Upper lobe of left lung (tissue), 6 donors: Measurements from ENCODE around the gene NXPE1. TPM values are rescaled to one million over a fixed set of nuclear protein-coding genes. Genes with fewer than 3 reads are reported as not detected.

Experiments used
- ATAC-seq, 2 donors: fragments of 200-7000 bp; cut with Tn5 transposase; one replicate each; pipeline ENCODE4 v1.9.1; 2022; ENCODE audit warnings: mild to moderate bottlenecking in 2 of 2, moderate library complexity in 2 of 2; ENCODE audit not compliant: low FRiP score in 2 of 2
- DNase-seq, 2 donors: peaks; one replicate each; pipeline ENCODE4 v3.0.0-alpha.2; 2019 to 2020
- H3K27ac ChIP-seq, 4 donors: fragments of 200-600 bp; sonication (generic); one replicate each; pipeline ENCODE4 v1.5.1; 2016 to 2019
- H3K27me3 ChIP-seq, 4 donors: fragments of 200-600 bp; sonication (generic); one replicate each; pipeline ENCODE4 v1.5.1; 2017 to 2019
- H3K36me3 ChIP-seq, 4 donors: fragments of 200-600 bp; sonication (generic); one replicate each; pipeline ENCODE4 v1.5.1; 2016 to 2019
- H3K4me1 ChIP-seq, 4 donors: fragments of 200-600 bp; sonication (generic); one replicate each; pipeline ENCODE4 v1.5.1; 2018 to 2019
- H3K4me3 ChIP-seq, 4 donors: fragments of 200-600 bp; sonication (generic); one replicate each; pipeline ENCODE4 v1.5.1; 2017 to 2019; ENCODE audit warnings: mild to moderate bottlenecking in 2 of 4, moderate library complexity in 1 of 4
- H3K9me3 ChIP-seq, 4 donors: fragments of 200-600 bp; sonication (generic); one replicate each; pipeline ENCODE4 v1.5.1; 2018 to 2019
- EP300 ChIP-seq, 4 donors: sonication (generic); formaldehyde crosslinking; IDR thresholded peaks; one replicate each; pipeline ENCODE4 v1.5.1; 2017; ENCODE audit warnings: antibody characterized with exemption in 4 of 4, control low read depth in 2 of 4
- POLR2A ChIP-seq, 4 donors: fragments of 450-650 bp; IDR thresholded peaks; one replicate each; pipeline ENCODE4 v1.5.1; 2016 to 2017; ENCODE audit warnings: antibody characterized with exemption in 4 of 4, mild to moderate bottlenecking in 2 of 4
- POLR2AphosphoS5 ChIP-seq, 2 donors: sonication (generic); formaldehyde crosslinking; IDR thresholded peaks; one replicate each; pipeline ENCODE4 v1.5.1; 2017; ENCODE audit warnings: antibody characterized with exemption in 2 of 2
- WGBS, 2 donors: methylation state at CpG; one replicate each; pipeline ENCODE4 v1.1.5; 2017 to 2018; 5-methylcytosine and 5-hydroxymethylcytosine counted together
- total RNA-seq, 6 donors: library from RNA; depleted of rRNA in 4 of 6; stranded (reverse); fragments of >200 nt in 4 of 6; gene quantifications; one replicate each; pipeline versions ENCODE4 v1.1.0 to v1.2.1, GENCODE V29; 2016 to 2021
- TF ChIP-seq, protein P1 (sequence below), 6 experiments: fragments of 450-650 bp in 4 of 6; fragments of 200-600 bp in 2 of 6; sonication (generic) in 2 of 6; IDR thresholded peaks; one replicate each; pipeline ENCODE4 v1.5.1; 2016 to 2019; ENCODE audit warnings: antibody characterized with exemption in 6 of 6
- donor health status: DM: no; HTN: no; CAD: no; lungs with moderate emphysema.
- donor health status: DM: no; HTN: yes; CAD: no; lungs with severe emphysema.

Gene NXPE1
- total RNA-seq, 6 donors from 2014 or later, result not detected

DNA sequence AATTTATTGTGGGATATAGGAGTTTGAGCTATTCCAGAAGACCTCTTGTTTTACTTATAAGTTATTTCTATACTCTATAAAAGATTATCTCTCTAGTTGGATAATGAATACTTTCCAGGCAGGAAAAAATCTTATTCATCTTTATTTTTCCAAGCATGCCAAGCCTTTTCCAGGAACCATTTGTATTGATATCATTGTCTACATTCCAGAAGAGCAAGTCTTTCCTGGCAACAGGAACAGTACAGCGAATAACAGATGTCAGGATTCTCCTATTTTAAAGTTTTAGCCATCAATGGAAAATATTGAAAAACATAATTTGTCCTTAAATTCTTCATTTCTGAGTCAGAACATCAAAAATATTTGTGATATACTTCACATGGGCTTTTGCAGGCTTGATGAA lies 5.2 kb upstream of the NXPE1 start:
- TF ChIP-seq POLR2A (IDR thresholded peaks at IDR 0.05) (no peak), EP300 (IDR thresholded peaks at IDR 0.05) (no peak), POLR2AphosphoS5 (IDR thresholded peaks at IDR 0.05) (no peak)
- TF ChIP-seq, protein P1, sequence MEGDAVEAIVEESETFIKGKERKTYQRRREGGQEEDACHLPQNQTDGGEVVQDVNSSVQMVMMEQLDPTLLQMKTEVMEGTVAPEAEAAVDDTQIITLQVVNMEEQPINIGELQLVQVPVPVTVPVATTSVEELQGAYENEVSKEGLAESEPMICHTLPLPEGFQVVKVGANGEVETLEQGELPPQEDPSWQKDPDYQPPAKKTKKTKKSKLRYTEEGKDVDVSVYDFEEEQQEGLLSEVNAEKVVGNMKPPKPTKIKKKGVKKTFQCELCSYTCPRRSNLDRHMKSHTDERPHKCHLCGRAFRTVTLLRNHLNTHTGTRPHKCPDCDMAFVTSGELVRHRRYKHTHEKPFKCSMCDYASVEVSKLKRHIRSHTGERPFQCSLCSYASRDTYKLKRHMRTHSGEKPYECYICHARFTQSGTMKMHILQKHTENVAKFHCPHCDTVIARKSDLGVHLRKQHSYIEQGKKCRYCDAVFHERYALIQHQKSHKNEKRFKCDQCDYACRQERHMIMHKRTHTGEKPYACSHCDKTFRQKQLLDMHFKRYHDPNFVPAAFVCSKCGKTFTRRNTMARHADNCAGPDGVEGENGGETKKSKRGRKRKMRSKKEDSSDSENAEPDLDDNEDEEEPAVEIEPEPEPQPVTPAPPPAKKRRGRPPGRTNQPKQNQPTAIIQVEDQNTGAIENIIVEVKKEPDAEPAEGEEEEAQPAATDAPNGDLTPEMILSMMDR (IDR thresholded peaks at IDR 0.05), result no peak

DNA sequence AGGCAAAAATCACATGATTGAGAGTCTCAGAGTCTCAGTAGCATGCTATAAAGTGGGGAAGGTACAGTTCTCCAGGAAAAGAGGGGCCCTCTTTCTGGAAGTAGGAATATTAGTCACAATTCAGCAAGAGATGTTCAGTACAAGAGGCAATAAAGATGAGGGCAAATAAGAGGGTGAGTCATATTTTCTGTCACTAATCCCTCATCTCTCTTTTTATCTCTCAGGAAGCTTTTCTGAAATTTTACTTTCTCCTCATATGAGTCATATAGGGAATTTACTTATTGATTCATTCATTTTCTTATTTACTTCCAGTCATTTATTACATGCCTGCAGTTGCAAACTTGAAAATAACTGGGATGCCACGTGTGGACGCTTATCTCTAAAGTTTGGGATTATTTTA lies 3.4 kb upstream of the NXPE1 start:
- no peaks in the 10 kb centered on the region for H3K27me3 ChIP-seq
- 81 to 90% methylated on average over 2 of the region's 2 CpGs for WGBS, 2 donors
- DNase-seq, result no peak
- no peak overlapping the region for H3K27ac ChIP-seq
- H3K4me1 ChIP-seq, result no peaks in the 10 kb centered on the region
- no peaks in the 10 kb centered on the region for H3K9me3 ChIP-seq
- no peak for ATAC-seq
- no peak for TF ChIP-seq POLR2AphosphoS5 (IDR thresholded peaks at IDR 0.05)
- TF ChIP-seq, protein P1 (IDR thresholded peaks at IDR 0.05), result no peak
- TF ChIP-seq POLR2A (IDR thresholded peaks at IDR 0.05), result no peak
- TF ChIP-seq EP300 (IDR thresholded peaks at IDR 0.05), result no peak
- no peak overlapping the region for H3K4me3 ChIP-seq
- H3K36me3 ChIP-seq, result no peaks in the 10 kb centered on the region

More for the DNA sequence above, 5.2 kb upstream of the NXPE1 start:
- H3K4me1 ChIP-seq, result no peaks in the 10 kb centered on the region
- 84 to 85% methylated on average over 1 of the region's 1 CpG for WGBS, 2 donors
- no peaks in the 10 kb centered on the region for H3K27me3 ChIP-seq
- ATAC-seq (no peak), DNase-seq (no peak)
- H3K27ac ChIP-seq, result no peak overlapping the region
- H3K9me3 ChIP-seq, result no peaks in the 10 kb centered on the region
- H3K36me3 ChIP-seq, result no peaks in the 10 kb centered on the region
- no peak overlapping the region for H3K4me3 ChIP-seq

DNA sequence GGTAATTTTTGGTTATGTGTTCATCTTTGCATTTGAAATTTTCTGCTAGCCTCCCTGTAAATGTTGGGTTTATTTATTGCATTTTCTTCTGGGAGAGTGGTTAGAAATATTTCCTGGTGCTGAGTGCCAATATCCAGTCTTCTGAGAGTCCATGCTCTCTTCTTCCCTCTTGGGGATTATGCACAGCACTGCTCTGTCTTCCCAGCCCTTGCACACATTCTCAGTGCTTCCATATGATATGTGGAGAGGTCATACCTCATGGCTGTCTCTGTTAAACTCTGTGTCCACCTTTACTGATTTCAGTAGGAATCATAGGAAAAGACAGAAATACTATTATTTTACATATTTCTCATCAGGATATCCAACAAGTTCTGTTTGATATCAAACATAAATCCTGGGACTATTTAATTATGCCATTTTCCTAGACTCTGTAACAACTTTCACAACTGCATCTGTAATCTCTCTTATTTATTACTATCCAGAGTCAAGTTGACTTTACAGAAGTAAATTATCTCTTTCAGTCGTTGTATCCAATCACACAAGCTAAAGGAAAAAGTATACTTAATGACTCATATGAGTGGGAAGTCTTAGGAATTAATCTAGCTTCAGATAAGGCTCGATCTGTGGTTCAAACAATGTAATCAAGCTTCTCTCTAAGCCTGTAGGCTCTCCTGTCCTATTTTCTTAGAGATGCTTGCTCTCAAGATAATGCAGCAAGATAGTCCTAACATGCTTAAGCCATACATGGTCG lies 2.7 kb upstream of the NXPE1 start:
- 55% methylated on average over 3 of the region's 3 CpGs for WGBS, 2 donors
- Histone ChIP-seq H3K4me3 (no peak overlapping the region), H3K9me3 (no peaks in the 10 kb centered on the region), H3K27me3 (no peaks in the 10 kb centered on the region), H3K4me1 (no peaks in the 10 kb centered on the region), H3K36me3 (no peaks in the 10 kb centered on the region), H3K27ac (no peak overlapping the region)
- TF ChIP-seq POLR2A (IDR thresholded peaks at IDR 0.05), result no peak
- ATAC-seq (no peak), DNase-seq (no peak)

DNA sequence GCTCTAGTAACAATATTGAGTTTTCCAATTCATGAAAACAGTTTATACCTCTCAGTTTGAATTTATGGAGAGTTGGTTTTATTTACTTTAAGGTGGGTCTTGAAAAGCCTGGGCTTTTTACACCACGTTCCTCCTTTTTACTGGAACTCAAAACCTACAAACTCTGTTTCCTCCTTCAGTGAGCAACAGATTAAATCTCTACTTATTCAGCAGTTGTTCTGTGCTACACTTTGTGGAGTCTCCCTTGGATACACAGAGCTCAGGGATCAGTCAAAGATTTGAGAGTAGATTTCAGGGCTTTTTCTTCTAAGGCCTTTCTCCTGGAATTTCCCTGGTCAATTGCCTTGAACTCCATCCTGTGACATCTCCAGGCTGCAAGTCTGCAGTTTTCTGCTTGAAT lies 3.5 kb downstream of the NXPE1 start:
- Histone ChIP-seq H3K9me3 (no peaks in the 10 kb centered on the region), H3K27me3 (no peaks in the 10 kb centered on the region), H3K4me1 (no peaks in the 10 kb centered on the region), H3K4me3 (no peak overlapping the region), H3K36me3 (no peaks in the 10 kb centered on the region), H3K27ac (no peak overlapping the region)
- TF ChIP-seq, protein P1 (IDR thresholded peaks at IDR 0.05), result no peak
- TF ChIP-seq EP300 (IDR thresholded peaks at IDR 0.05), result no peak
- no peak for TF ChIP-seq POLR2AphosphoS5 (IDR thresholded peaks at IDR 0.05)
- no peak for TF ChIP-seq POLR2A (IDR thresholded peaks at IDR 0.05)
- DNase-seq, result no peak
- no peak for ATAC-seq
- 50 to 60% methylated on average over 1 of the region's 1 CpG for WGBS, 2 donors

DNA sequence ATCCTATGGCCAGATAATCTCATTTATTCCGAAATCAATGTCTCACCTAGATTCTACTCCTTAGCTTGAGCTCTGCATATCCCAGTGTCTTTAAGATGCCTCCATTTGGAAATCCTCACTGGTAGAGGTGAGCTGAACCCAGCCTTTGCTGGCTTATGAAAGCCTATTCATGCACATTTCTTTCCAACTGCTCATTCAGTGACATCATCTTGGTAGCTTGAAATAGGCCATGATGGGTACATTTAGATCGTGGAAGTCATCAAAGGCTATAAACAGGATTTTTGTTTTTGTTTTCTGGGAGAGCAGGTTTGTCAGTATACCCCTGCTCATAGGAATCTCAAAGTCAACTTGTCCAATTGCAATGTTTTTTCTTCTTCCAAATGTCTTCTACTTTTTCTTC lies 6.0 kb downstream of the NXPE1 start:
- no peak for DNase-seq
- H3K9me3 ChIP-seq, result no peaks in the 10 kb centered on the region
- no peaks in the 10 kb centered on the region for H3K27me3 ChIP-seq

More for the DNA sequence above, 6.0 kb downstream of the NXPE1 start:
- Histone ChIP-seq H3K36me3 (no peaks in the 10 kb centered on the region), H3K4me3 (no peak overlapping the region), H3K4me1 (no peaks in the 10 kb centered on the region), H3K27ac (no peak overlapping the region)
- ATAC-seq, result no peak
- WGBS, 2 donors, result 87 to 90% methylated on average over 2 of the region's 2 CpGs
- no peak for TF ChIP-seq EP300 (IDR thresholded peaks at IDR 0.05)
- TF ChIP-seq POLR2A (IDR thresholded peaks at IDR 0.05), result no peak
- TF ChIP-seq POLR2AphosphoS5 (IDR thresholded peaks at IDR 0.05), result no peak
- TF ChIP-seq, protein P1 (IDR thresholded peaks at IDR 0.05), result no peak
